ENCODE results near the gene SKOR1. TPM values are rescaled to one million over a fixed set of nuclear protein-coding genes. Genes with fewer than 3 reads are reported as not detected.

Gene SKOR1
- total RNA-seq, 3 donors from 2014 or later (not counting 1 experiment from before 2014, with no cell fraction given) = 2.0 to 2.9 (median 2.1) TPM

DNA sequence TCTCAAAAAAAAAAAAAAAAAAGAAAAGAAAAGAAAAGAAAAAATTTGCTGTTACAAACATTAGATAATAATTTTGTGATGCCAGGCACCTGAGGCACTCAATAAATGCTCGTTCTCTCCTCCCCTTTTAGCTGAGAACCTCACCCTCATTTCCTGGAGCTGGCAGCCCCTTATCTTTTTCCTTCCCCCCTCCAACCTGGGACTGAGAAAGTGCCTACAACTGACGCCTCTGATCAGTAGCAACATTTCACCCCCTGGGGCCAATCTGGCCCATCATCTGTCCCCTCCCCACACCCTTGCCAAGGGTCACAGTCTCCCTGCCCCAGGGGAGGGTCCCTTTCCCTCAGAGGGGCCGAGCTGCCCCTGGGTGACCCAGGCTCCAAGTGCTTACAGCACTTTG is 27.1 kb downstream of the SKOR1 start:
- no peaks in the 10 kb centered on the region for H3K4me1 ChIP-seq (ENCODE audit: control insufficient read depth, insufficient read depth, low read length)
- no peaks in the 10 kb centered on the region for H3K27me3 ChIP-seq (ENCODE audit: control insufficient read depth, insufficient read depth, low read length)
- intact Hi-C loops (cut with micrococcal nuclease) = no loop called here
- H3K4me3 Mint-ChIP-seq = no peak overlapping the region
- DNase-seq = no peak
- no peak for ATAC-seq
- H3K9me3 ChIP-seq (ENCODE audit: control insufficient read depth, insufficient read depth, low read length) = no peaks in the 10 kb centered on the region
- no peaks in the 10 kb centered on the region for H3K9me3 Mint-ChIP-seq
- no peak overlapping the region for H3K4me3 ChIP-seq (ENCODE audit: low read length)
- no peaks in the 10 kb centered on the region for H3K36me3 Mint-ChIP-seq
- H3K27ac Mint-ChIP-seq = no peak overlapping the region
- H3K4me1 Mint-ChIP-seq = no peaks in the 10 kb centered on the region
- 77% methylated on average over 3 of the region's 3 CpGs for WGBS (ENCODE audit: insufficient coverage)
- TF ChIP-seq CTCF (IDR thresholded peaks at IDR 0.05) = no peak
- H3K27me3 Mint-ChIP-seq (ENCODE audit: low read depth in 2 of 2) = peaks cover 15 to 19% of the 10 kb centered on the region in 2 donors
- no peak overlapping the region for H3K27ac ChIP-seq (ENCODE audit: low read length)
- no peaks in the 10 kb centered on the region for H3K36me3 ChIP-seq (ENCODE audit: control insufficient read depth, insufficient read depth, low read length)

DNA sequence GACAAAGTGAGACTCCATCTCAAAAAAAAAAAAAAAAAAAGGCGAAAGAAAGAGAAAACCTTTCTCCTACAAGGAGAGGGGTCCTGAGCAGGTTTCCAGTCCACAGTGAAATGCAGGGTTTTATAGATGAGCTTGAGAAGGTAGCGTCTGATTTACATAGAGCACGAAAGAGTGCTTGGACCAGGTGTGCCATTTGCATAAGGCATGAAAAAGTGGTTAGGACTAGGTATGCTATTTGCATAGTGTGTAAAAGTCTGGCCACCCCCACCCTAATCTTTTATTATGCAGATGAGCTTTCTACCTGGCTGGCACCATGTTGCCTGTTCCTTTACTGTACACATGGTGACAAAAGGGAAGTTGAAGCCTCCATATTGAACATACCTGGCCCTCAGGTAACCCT is 28.1 kb downstream of the SKOR1 start:
- Histone ChIP-seq H3K27ac (ENCODE audit: low read length) (no peak overlapping the region), H3K4me3 (ENCODE audit: low read length) (no peak overlapping the region), H3K36me3 (ENCODE audit: control insufficient read depth, insufficient read depth, low read length) (no peaks in the 10 kb centered on the region), H3K9me3 (ENCODE audit: control insufficient read depth, insufficient read depth, low read length) (no peaks in the 10 kb centered on the region), H3K27me3 (ENCODE audit: control insufficient read depth, insufficient read depth, low read length) (no peaks in the 10 kb centered on the region), H3K4me1 (ENCODE audit: control insufficient read depth, insufficient read depth, low read length) (no peaks in the 10 kb centered on the region)
- H3K9me3 Mint-ChIP-seq = no peaks in the 10 kb centered on the region
- TF ChIP-seq CTCF (IDR thresholded peaks at IDR 0.05) = no peak
- peaks cover 10 to 12% of the 10 kb centered on the region in 2 donors for H3K27me3 Mint-ChIP-seq (ENCODE audit: low read depth in 2 of 2)
- 75% methylated on average over 2 of the region's 3 CpGs for WGBS (ENCODE audit: insufficient coverage)
- H3K27ac Mint-ChIP-seq = no peak overlapping the region
- no peak overlapping the region for H3K4me3 Mint-ChIP-seq
- no peaks in the 10 kb centered on the region for H3K4me1 Mint-ChIP-seq
- intact Hi-C loops (cut with micrococcal nuclease) = no loop called here
- H3K36me3 Mint-ChIP-seq = no peaks in the 10 kb centered on the region
- DNase-seq = no peak
- no peak for ATAC-seq

DNA sequence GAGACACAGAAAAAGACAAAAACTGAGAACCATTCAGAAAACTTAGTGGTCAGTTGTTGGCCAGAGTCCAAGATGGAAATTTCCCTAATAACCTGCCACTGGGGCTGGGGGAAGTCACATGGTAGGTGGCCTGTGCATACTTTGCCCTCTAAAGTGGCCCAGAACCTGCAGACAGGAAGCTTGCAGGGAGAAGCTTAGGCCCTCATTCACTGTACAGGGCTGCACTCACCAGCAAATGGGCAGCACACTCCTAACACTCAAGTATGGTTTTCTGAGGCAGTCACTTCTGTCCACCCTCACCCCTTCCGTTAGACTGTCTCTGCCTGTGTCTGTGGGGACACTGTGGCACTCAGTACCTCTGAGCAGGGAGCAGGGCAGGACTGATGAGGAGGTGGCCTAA is 29.0 kb downstream of the SKOR1 start:
- no peak for TF ChIP-seq CTCF (IDR thresholded peaks at IDR 0.05)
- intact Hi-C loops (cut with micrococcal nuclease) = no loop called here
- no peak for ATAC-seq
- no peak overlapping the region for H3K4me3 Mint-ChIP-seq
- peaks cover 10 to 12% of the 10 kb centered on the region in 2 donors for H3K27me3 Mint-ChIP-seq (ENCODE audit: low read depth in 2 of 2)
- H3K4me3 ChIP-seq (ENCODE audit: low read length) = no peak overlapping the region
- no peaks in the 10 kb centered on the region for H3K36me3 Mint-ChIP-seq
- 80% methylated on average over 1 of the region's 1 CpG for WGBS (ENCODE audit: insufficient coverage)
- no peak overlapping the region for H3K27ac ChIP-seq (ENCODE audit: low read length)
- no peak for DNase-seq
- H3K9me3 Mint-ChIP-seq = no peaks in the 10 kb centered on the region
- no peaks in the 10 kb centered on the region for H3K4me1 Mint-ChIP-seq
- no peak overlapping the region for H3K27ac Mint-ChIP-seq
- no peaks in the 10 kb centered on the region for H3K4me1 ChIP-seq (ENCODE audit: control insufficient read depth, insufficient read depth, low read length)
- no peaks in the 10 kb centered on the region for H3K9me3 ChIP-seq (ENCODE audit: control insufficient read depth, insufficient read depth, low read length)
- H3K27me3 ChIP-seq (ENCODE audit: control insufficient read depth, insufficient read depth, low read length) = no peaks in the 10 kb centered on the region
- H3K36me3 ChIP-seq (ENCODE audit: control insufficient read depth, insufficient read depth, low read length) = no peaks in the 10 kb centered on the region

- Histone ChIP-seq H3K27ac (ENCODE audit: low read length) (no peak overlapping the region), H3K9me3 (ENCODE audit: control insufficient read depth, insufficient read depth, low read length) (no peaks in the 10 kb centered on the region), H3K4me3 (ENCODE audit: low read length) (no peak overlapping the region), H3K36me3 (ENCODE audit: control insufficient read depth, insufficient read depth, low read length) (no peaks in the 10 kb centered on the region), H3K27me3 (ENCODE audit: control insufficient read depth, insufficient read depth, low read length) (no peaks in the 10 kb centered on the region), H3K4me1 (ENCODE audit: control insufficient read depth, insufficient read depth, low read length) (no peaks in the 10 kb centered on the region)
- WGBS (ENCODE audit: insufficient coverage) = 58% methylated on average over 3 of the region's 3 CpGs
- Mint-ChIP-seq H3K4me3 (no peak overlapping the region), H3K27ac (no peak overlapping the region), H3K4me1 (no peaks in the 10 kb centered on the region), H3K9me3 (no peaks in the 10 kb centered on the region), H3K27me3 (ENCODE audit: low read depth in 2 of 2) (peaks cover 6 to 7% of the 10 kb centered on the region in 2 donors), H3K36me3 (no peaks in the 10 kb centered on the region)
- DNase-seq (no peak), ATAC-seq (no peak)
- intact Hi-C loops (cut with micrococcal nuclease) = no loop called here
- no peak for TF ChIP-seq CTCF (IDR thresholded peaks at IDR 0.05)
Measured at GRCh38 chr15:67855842-67856241, 30.5 kb downstream of the SKOR1 start.
